Dedifferentiated amniotic fluid mesenchymal stem cell (primary cell): ENCODE results near the gene ST13.
"Not testable (repeated sequence)": the region's sequence is repeated elsewhere in the genome, so short reads cannot be mapped to it uniquely, and the experiment has no call there.

Experiments used
- DNase-seq: peaks from one replicate; pipeline ENCODE4 v3.0.0-alpha.2; 2016; ENCODE audit errors: extremely low spot score

The ST13 gene

GRCh38 chr22:40781749-40782148 lies 74.7 kb downstream of the ST13 start:
- DNase-seq, result not testable (repeated sequence)
